Measurements from ENCODE around the gene SNRK.

The SNRK gene

GRCh38 chr3:43248185-43248583 is 38.2 kb upstream of the SNRK start:
- no peaks in the 10 kb centered on the region for H4K20me1 ChIP-seq (ENCODE audit: insufficient read depth)
- TF ChIP-seq CTCF (conservative IDR thresholded peaks at IDR 0.05; ENCODE audit: low read depth, low read length): no peak
- no peak overlapping the region for H3K4me2 ChIP-seq
- no peaks in the 10 kb centered on the region for H3K36me3 ChIP-seq (ENCODE audit: insufficient read depth)
- no peak overlapping the region for H2AFZ ChIP-seq (ENCODE audit: low read depth)
- no peak overlapping the region for H3K9ac ChIP-seq
- H3K4me1 ChIP-seq (ENCODE audit: low read depth, poor library complexity, severe bottlenecking): no peaks in the 10 kb centered on the region
- H3K79me2 ChIP-seq (ENCODE audit: insufficient read depth, low read depth): no peaks in the 10 kb centered on the region
- no peaks in the 10 kb centered on the region for H3K27me3 ChIP-seq (ENCODE audit: insufficient read depth, low read depth)
- H3K27ac ChIP-seq: no peak overlapping the region
- H3K4me3 ChIP-seq (IDR thresholded peaks at IDR 0.05; ENCODE audit: insufficient read depth, low read depth, low read length): no peak overlapping the region

- no peak for TF ChIP-seq CTCF (conservative IDR thresholded peaks at IDR 0.05; ENCODE audit: low read depth, low read length)
- H3K27me3 ChIP-seq (ENCODE audit: insufficient read depth, low read depth): no peaks in the 10 kb centered on the region
- no peaks in the 10 kb centered on the region for H4K20me1 ChIP-seq (ENCODE audit: insufficient read depth)
- no peak overlapping the region for H2AFZ ChIP-seq (ENCODE audit: low read depth)
- H3K27ac ChIP-seq: no peak overlapping the region
- H3K4me2 ChIP-seq: no peak overlapping the region
- no peaks in the 10 kb centered on the region for H3K79me2 ChIP-seq (ENCODE audit: insufficient read depth, low read depth)
- H3K9ac ChIP-seq: no peak overlapping the region
- H3K4me1 ChIP-seq (ENCODE audit: low read depth, poor library complexity, severe bottlenecking): no peaks in the 10 kb centered on the region
- H3K4me3 ChIP-seq (IDR thresholded peaks at IDR 0.05; ENCODE audit: insufficient read depth, low read depth, low read length): no peak overlapping the region
- no peaks in the 10 kb centered on the region for H3K36me3 ChIP-seq (ENCODE audit: insufficient read depth)
Measured at GRCh38 chr3:43248973-43249372, 37.4 kb upstream of the SNRK start.

GRCh38 chr3:43249405-43249804 is 36.9 kb upstream of the SNRK start:
- H3K27ac ChIP-seq: no peak overlapping the region
- no peaks in the 10 kb centered on the region for H3K4me1 ChIP-seq (ENCODE audit: low read depth, poor library complexity, severe bottlenecking)
- H3K36me3 ChIP-seq (ENCODE audit: insufficient read depth): no peaks in the 10 kb centered on the region
- no peak overlapping the region for H3K9ac ChIP-seq
- H3K79me2 ChIP-seq (ENCODE audit: insufficient read depth, low read depth): no peaks in the 10 kb centered on the region
- H4K20me1 ChIP-seq (ENCODE audit: insufficient read depth): no peaks in the 10 kb centered on the region
- H3K4me2 ChIP-seq: no peak overlapping the region
- no peaks in the 10 kb centered on the region for H3K27me3 ChIP-seq (ENCODE audit: insufficient read depth, low read depth)
- H2AFZ ChIP-seq (ENCODE audit: low read depth): no peak overlapping the region
- no peak for TF ChIP-seq CTCF (conservative IDR thresholded peaks at IDR 0.05; ENCODE audit: low read depth, low read length)
- no peak overlapping the region for H3K4me3 ChIP-seq (IDR thresholded peaks at IDR 0.05; ENCODE audit: insufficient read depth, low read depth, low read length)

- H3K79me2 ChIP-seq (ENCODE audit: insufficient read depth, low read depth): no peaks in the 10 kb centered on the region
- no peak overlapping the region for H2AFZ ChIP-seq (ENCODE audit: low read depth)
- TF ChIP-seq CTCF (conservative IDR thresholded peaks at IDR 0.05; ENCODE audit: low read depth, low read length): no peak
- H3K9ac ChIP-seq: no peak overlapping the region
- H3K4me2 ChIP-seq: no peak overlapping the region
- H4K20me1 ChIP-seq (ENCODE audit: insufficient read depth): no peaks in the 10 kb centered on the region
- H3K36me3 ChIP-seq (ENCODE audit: insufficient read depth): no peaks in the 10 kb centered on the region
- no peaks in the 10 kb centered on the region for H3K4me1 ChIP-seq (ENCODE audit: low read depth, poor library complexity, severe bottlenecking)
- H3K27ac ChIP-seq: no peak overlapping the region
- H3K27me3 ChIP-seq (ENCODE audit: insufficient read depth, low read depth): no peaks in the 10 kb centered on the region
- no peak overlapping the region for H3K4me3 ChIP-seq (IDR thresholded peaks at IDR 0.05; ENCODE audit: insufficient read depth, low read depth, low read length)
Measured at GRCh38 chr3:43253294-43253693, 33.0 kb upstream of the SNRK start.

GRCh38 chr3:43254125-43254524 is 32.2 kb upstream of the SNRK start:
- no peaks in the 10 kb centered on the region for H3K4me1 ChIP-seq (ENCODE audit: low read depth, poor library complexity, severe bottlenecking)
- H3K79me2 ChIP-seq (ENCODE audit: insufficient read depth, low read depth): no peaks in the 10 kb centered on the region
- no peak overlapping the region for H3K4me3 ChIP-seq (IDR thresholded peaks at IDR 0.05; ENCODE audit: insufficient read depth, low read depth, low read length)
- H3K9ac ChIP-seq: no peak overlapping the region
- H2AFZ ChIP-seq (ENCODE audit: low read depth): no peak overlapping the region
- H3K4me2 ChIP-seq: no peak overlapping the region
- no peak overlapping the region for H3K27ac ChIP-seq
- TF ChIP-seq CTCF (conservative IDR thresholded peaks at IDR 0.05; ENCODE audit: low read depth, low read length): no peak
- no peaks in the 10 kb centered on the region for H3K36me3 ChIP-seq (ENCODE audit: insufficient read depth)
- H3K27me3 ChIP-seq (ENCODE audit: insufficient read depth, low read depth): no peaks in the 10 kb centered on the region
- no peaks in the 10 kb centered on the region for H4K20me1 ChIP-seq (ENCODE audit: insufficient read depth)
